ENCODE results near the gene ZSWIM1. TPM values are rescaled to one million over a fixed set of nuclear protein-coding genes. Genes with fewer than 3 reads are reported as not detected.

The ZSWIM1 gene
- total RNA-seq, 4 donors from 2014 or later: 7.7 to 14.6 (median 10.9) TPM

- H3K9me3 ChIP-seq: no peaks in the 10 kb centered on the region
- peaks cover 10 to 20% of the 10 kb centered on the region in 2 donors for H3K4me1 ChIP-seq
- peaks cover 0 to 10% of the 10 kb centered on the region in 2 donors for H3K36me3 ChIP-seq
- intact Hi-C loops (cut with DNase I): no loop called here
- H3K4me3 ChIP-seq (replicated peaks in 1 of 3): no peak overlapping the region
- TF ChIP-seq CTCF (IDR thresholded peaks at IDR 0.05) (no peak), POLR2A (IDR thresholded peaks at IDR 0.05) (no peak)
- DNase-seq: no peak
- no peaks in the 10 kb centered on the region for H3K27me3 ChIP-seq
- H3K27ac ChIP-seq: no peak overlapping the region
- 89 to 99% methylated on average over 6 of the region's 6 CpGs for WGBS, 2 donors
Measured at GRCh38 chr20:45852326-45852725, 28.7 kb upstream of the ZSWIM1 start.

DNA sequence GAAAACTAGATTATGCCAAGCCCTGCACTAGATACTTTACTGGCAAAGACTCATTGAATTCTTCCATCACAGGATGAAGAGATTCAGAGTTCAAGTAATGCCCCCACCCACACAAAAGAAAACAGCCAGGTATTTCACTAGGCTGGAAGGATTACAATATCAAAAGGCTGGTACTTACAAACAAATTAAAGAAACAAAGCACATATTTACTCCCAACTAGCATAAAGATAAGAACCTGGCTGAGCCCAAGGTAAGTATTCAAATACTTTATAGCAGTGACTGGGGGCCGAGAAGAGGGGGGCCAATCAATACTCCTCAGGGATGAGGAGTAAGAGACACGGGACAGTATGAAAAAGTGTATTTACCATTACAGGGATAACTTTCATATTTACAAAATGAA is 27.5 kb upstream of the ZSWIM1 start:
- no peak overlapping the region for H3K27ac ChIP-seq
- TF ChIP-seq POLR2A (IDR thresholded peaks at IDR 0.05) (no peak), CTCF (IDR thresholded peaks at IDR 0.05) (no peak)
- peaks cover 18 to 29% of the 10 kb centered on the region in 2 donors for H3K4me1 ChIP-seq
- 85 to 88% methylated on average over 2 of the region's 2 CpGs for WGBS, 2 donors
- H3K27me3 ChIP-seq: no peaks in the 10 kb centered on the region
- no peak for DNase-seq
- H3K4me3 ChIP-seq (replicated peaks in 1 of 3): no peak overlapping the region
- H3K9me3 ChIP-seq: no peaks in the 10 kb centered on the region
- H3K36me3 ChIP-seq: peaks cover 0 to under 1% of the 10 kb centered on the region in 2 donors
- intact Hi-C loops (cut with DNase I): no loop called here

DNA sequence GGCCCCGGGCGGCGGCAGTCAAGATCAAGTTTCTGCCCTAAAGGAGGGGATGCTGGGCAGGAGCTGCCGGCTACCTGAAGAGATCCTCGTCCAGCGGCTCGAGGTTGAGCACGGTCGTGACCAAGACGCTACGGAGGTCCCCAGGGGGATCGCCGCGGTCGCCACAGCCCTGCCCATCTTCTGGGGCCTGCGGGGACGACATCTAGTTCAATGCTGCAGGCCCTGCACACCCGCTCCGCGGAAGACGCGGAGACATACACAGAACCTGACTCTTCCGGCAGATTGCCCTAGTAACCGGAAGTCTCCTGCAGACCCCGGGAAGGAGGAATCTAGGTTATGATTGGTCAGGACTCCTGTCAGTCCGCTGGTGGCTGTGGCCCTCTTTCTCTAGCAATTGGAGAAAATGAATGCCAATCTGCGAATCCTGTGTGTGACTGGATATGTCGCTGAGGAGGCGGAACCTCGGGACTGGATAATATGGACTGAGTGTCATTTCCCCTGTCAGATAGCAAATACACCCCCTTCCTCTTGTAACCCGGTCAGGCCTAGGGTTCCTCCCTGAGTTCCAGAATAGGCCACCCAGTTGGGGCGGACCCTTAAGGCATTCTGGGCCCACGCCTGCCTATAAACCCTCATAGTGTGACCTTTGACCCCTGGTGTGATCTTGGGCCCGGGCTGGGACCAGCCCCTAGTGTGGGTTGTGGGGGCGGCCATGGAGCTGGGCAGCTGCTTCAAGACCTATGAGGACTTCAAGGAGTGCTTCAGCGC is 23.7 kb upstream of the ZSWIM1 start, which contains the start of the genes ACOT8 and ZSWIM3:
Gene ACOT8, minus strand, starts transcription at position 279 of the 768 bp plus-strand sequence. Its CDS starts 77 bp downstream, at position 202.
Gene ZSWIM3, plus strand, starts transcription at position 501 of the 768 bp plus-strand sequence. Its CDS starts 212 bp downstream, at position 713.
- intact Hi-C loops (cut with DNase I): no loop called here
- peaks cover 18 to 29% of the 10 kb centered on the region in 2 donors for H3K4me1 ChIP-seq

DNA sequence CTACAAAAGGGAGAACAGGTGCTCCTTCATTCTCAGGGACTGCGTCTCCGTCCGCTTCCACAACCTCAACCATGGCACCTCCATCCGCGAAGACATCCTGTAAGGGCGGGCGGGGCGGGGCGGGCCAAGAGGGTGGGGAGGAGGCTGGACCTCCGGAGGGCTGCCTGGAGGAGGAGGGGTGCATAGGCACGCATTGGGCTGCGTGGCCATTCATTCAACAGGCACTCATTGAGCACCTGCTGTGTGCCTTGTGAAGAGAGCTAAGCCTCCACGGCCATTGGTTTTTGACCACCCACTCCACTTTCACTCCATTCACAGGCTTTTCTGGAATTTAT is 23.2 kb upstream of the ZSWIM1 start:
- Histone ChIP-seq H3K36me3 (no peaks in the 10 kb centered on the region), H3K9me3 (no peaks in the 10 kb centered on the region), H3K27ac (peak overlapping the region in 2 of 3 donors; percentile 74 to 80), H3K4me1 (peaks cover 18 to 29% of the 10 kb centered on the region in 2 donors), H3K4me3 (replicated peaks in 1 of 3) (peak overlapping the region in 2 of 3 donors; percentile 33 to 45), H3K27me3 (no peaks in the 10 kb centered on the region)
- DNase-seq: no peak
- WGBS, 2 donors: 17 to 30% methylated on average over 1 to 13 of the region's 13 CpGs
- no peak for TF ChIP-seq POLR2A (IDR thresholded peaks at IDR 0.05)
- no peak for TF ChIP-seq CTCF (IDR thresholded peaks at IDR 0.05)
- intact Hi-C loops (cut with DNase I): no loop called here

More for the DNA sequence above, 23.7 kb upstream of the ZSWIM1 start, which contains the start of the genes ACOT8 and ZSWIM3:
- Histone ChIP-seq H3K27ac (peak within 1 kb of the TSS in 2 of 3 donors; percentile 74 to 80), H3K36me3 (no peaks in the 10 kb centered on the region), H3K27me3 (no peaks in the 10 kb centered on the region), H3K4me3 (replicated peaks in 1 of 3) (peak within 1 kb of the TSS; percentile 25 to 86 (median 62)), H3K9me3 (no peaks in the 10 kb centered on the region)
- TF ChIP-seq CTCF (IDR thresholded peaks at IDR 0.05) (no peak), POLR2A (IDR thresholded peaks at IDR 0.05) (peak in 1 of 2 donors; percentile 87)
- DNase-seq: peak; percentile 95 to 96
- WGBS, 2 donors: 0% methylated on average over 6 to 30 of the region's 36 CpGs

DNA sequence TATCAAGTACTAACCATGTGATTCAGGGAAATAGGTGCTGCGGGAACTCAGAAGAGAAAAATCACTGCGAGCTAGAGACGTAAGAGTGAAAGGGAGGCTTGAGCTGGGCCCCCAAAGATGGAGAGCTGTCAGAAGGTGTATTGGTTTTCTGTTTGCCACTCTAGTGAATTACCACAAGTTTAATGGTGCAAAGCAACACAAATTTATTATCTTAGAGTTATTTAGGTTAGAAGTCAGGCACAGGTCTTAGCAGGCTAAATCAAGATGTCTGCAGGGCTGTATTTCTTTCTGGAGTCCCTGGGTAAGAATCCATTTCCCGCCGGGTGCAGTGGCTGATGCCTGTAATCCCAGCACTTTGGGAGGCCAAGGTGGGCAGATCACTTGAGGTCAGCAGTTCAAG is 21.1 kb upstream of the ZSWIM1 start:
- WGBS, 2 donors: 94 to 97% methylated on average over 5 of the region's 5 CpGs

More for the DNA sequence above, 21.1 kb upstream of the ZSWIM1 start:
- TF ChIP-seq POLR2A (IDR thresholded peaks at IDR 0.05) (no peak), CTCF (IDR thresholded peaks at IDR 0.05) (no peak)
- no peaks in the 10 kb centered on the region for H3K27me3 ChIP-seq
- no peaks in the 10 kb centered on the region for H3K9me3 ChIP-seq
- H3K27ac ChIP-seq: no peak overlapping the region
- DNase-seq: no peak
- H3K4me1 ChIP-seq: peaks cover 18 to 26% of the 10 kb centered on the region in 2 donors
- H3K36me3 ChIP-seq: no peaks in the 10 kb centered on the region
- no peak overlapping the region for H3K4me3 ChIP-seq (replicated peaks in 1 of 3)
- intact Hi-C loops (cut with DNase I): no loop called here
